Small intestine (tissue), 7 donors: ENCODE data around the gene CARNS1. TPM values are rescaled to one million over a fixed set of nuclear protein-coding genes. Genes with fewer than 3 reads are reported as not detected.
A peak's percentile ranks its signal among the peaks of the same experiment; 100 is the strongest.

ENCODE experiments used
- DNase-seq, 2 donors: peaks; one replicate each; pipeline versions ENCODE4 v3.0.0 to v3.0.0-alpha.2; 2013
- FAIRE-seq: peaks from 2 replicates; lab custom pipeline; 2012; peaks lifted over from hg19 to GRCh38; lab: Jason Lieb, UNC
- H3K27ac ChIP-seq, 3 donors: one replicate each; pipeline ENCODE4 v1.5.1; 2013; ENCODE audit warnings: low read length in 2 of 3, mild to moderate bottlenecking in 2 of 3, control low read depth in 1 of 3, inconsistent platforms in 1 of 3, low read depth in 1 of 3, moderate library complexity in 1 of 3
- H3K27me3 ChIP-seq, 3 donors: one replicate each; pipeline ENCODE4 v1.6.1; 2013; ENCODE audit warnings: low read length in 3 of 3, inconsistent platforms in 1 of 3; ENCODE audit not compliant: control insufficient read depth in 3 of 3, insufficient read depth in 3 of 3
- H3K36me3 ChIP-seq, 3 donors: one replicate each; pipeline ENCODE4 v1.6.1; 2013; ENCODE audit warnings: low read length in 3 of 3, inconsistent platforms in 1 of 3, low read depth in 1 of 3, mild to moderate bottlenecking in 1 of 3, moderate library complexity in 1 of 3; ENCODE audit not compliant: control insufficient read depth in 3 of 3, insufficient read depth in 2 of 3
- H3K4me1 ChIP-seq, 3 donors: one replicate each; pipeline ENCODE4 v1.6.1; 2013; ENCODE audit warnings: low read length in 2 of 3, inconsistent platforms in 1 of 3, low read depth in 1 of 3, mild to moderate bottlenecking in 1 of 3, moderate library complexity in 1 of 3; ENCODE audit not compliant: control insufficient read depth in 3 of 3, insufficient read depth in 2 of 3
- H3K4me3 ChIP-seq, 3 donors: one replicate each; pipeline ENCODE4 v1.5.1; 2013; ENCODE audit warnings: low read length in 3 of 3, control low read depth in 1 of 3, inconsistent platforms in 1 of 3, low read depth in 1 of 3, mild to moderate bottlenecking in 1 of 3, moderate library complexity in 1 of 3
- H3K9me3 ChIP-seq, 2 donors: one replicate each; pipeline ENCODE4 v1.6.1; 2013; ENCODE audit warnings: low read depth in 1 of 2, low read length in 1 of 2; ENCODE audit not compliant: control insufficient read depth in 2 of 2, insufficient read depth in 1 of 2
- WGBS, 3 donors: extraction: QIAGEN DNeasy Blood & Tissue Kit; methylation state at CpG; one replicate each; pipeline ENCODE4 v1.1.7; 2013; 5-methylcytosine and 5-hydroxymethylcytosine counted together
- polyA plus RNA-seq, 4 donors: library from polyadenylated mRNA; stranded (reverse) in 3 of 4; unstranded in 1 of 4; fragments of 200-250 nt in 3 of 4; fragments of 120-200 nt in 1 of 4; gene quantifications; one replicate each; pipeline versions ENCODE4 v1.2.1 to v1.2.3, GENCODE V29; 2013
- donor health status: healthy with polysubstance abuse.
- donor health status: control.
- donor health status: control.
- donor health status: Bipolar disorder and iron deficiency.
- donor health status: healthy.

The CARNS1 gene
- polyA plus RNA-seq, 4 donors: 0.40 to 0.84 TPM; not detected in 2

- WGBS, 3 donors: 53 to 67% (median 64%) methylated on average over 12 of the region's 12 CpGs
- peak overlapping the region in 1 of 3 donors; percentile 9 for H3K4me3 ChIP-seq
- H3K27me3 ChIP-seq: peaks cover 0 to 11% (median 0%) of the 10 kb centered on the region in 3 donors
- no peaks in the 10 kb centered on the region for H3K36me3 ChIP-seq
- DNase-seq: no peak
- H3K27ac ChIP-seq: peak overlapping the region in 2 of 3 donors; percentile 34 to 49
- peaks cover 0 to 25% (median 2%) of the 10 kb centered on the region in 3 donors for H3K4me1 ChIP-seq
- FAIRE-seq: no peak
- H3K9me3 ChIP-seq: no peaks in the 10 kb centered on the region
Measured at GRCh38 chr11:67407688-67408163, 7.8 kb upstream of the CARNS1 start.

- no peak for FAIRE-seq
- Histone ChIP-seq H3K4me3 (no peak overlapping the region), H3K9me3 (no peaks in the 10 kb centered on the region), H3K36me3 (no peaks in the 10 kb centered on the region), H3K4me1 (peaks cover 0 to 24% (median 0%) of the 10 kb centered on the region in 3 donors), H3K27ac (peak overlapping the region in 2 of 3 donors; percentile 34 to 77), H3K27me3 (peaks cover 0 to 11% (median 2%) of the 10 kb centered on the region in 3 donors)
- 59 to 72% (median 66%) methylated on average over 18 of the region's 18 CpGs for whole genome bisulfite sequencing, 3 donors
- DNase-seq: no peak
Measured at GRCh38 chr11:67408437-67409200, 6.9 kb upstream of the CARNS1 start.

GRCh38 chr11:67409261-67409666, 6.2 kb upstream of the CARNS1 start:
- Histone ChIP-seq H3K4me1 (peaks cover 0 to 24% (median 0%) of the 10 kb centered on the region in 3 donors), H3K4me3 (peak overlapping the region in 1 of 3 donors; percentile 38), H3K9me3 (no peaks in the 10 kb centered on the region), H3K27me3 (peaks cover 0 to 12% (median 2%) of the 10 kb centered on the region in 3 donors), H3K36me3 (no peaks in the 10 kb centered on the region), H3K27ac (peak overlapping the region in 1 of 3 donors; percentile 77)
- FAIRE-seq (no peak), DNase-seq (peak in 1 of 2 donors; percentile 61)
- 56 to 67% (median 57%) methylated on average over 17 to 24 of the region's 24 CpGs for WGBS, 3 donors

DNA sequence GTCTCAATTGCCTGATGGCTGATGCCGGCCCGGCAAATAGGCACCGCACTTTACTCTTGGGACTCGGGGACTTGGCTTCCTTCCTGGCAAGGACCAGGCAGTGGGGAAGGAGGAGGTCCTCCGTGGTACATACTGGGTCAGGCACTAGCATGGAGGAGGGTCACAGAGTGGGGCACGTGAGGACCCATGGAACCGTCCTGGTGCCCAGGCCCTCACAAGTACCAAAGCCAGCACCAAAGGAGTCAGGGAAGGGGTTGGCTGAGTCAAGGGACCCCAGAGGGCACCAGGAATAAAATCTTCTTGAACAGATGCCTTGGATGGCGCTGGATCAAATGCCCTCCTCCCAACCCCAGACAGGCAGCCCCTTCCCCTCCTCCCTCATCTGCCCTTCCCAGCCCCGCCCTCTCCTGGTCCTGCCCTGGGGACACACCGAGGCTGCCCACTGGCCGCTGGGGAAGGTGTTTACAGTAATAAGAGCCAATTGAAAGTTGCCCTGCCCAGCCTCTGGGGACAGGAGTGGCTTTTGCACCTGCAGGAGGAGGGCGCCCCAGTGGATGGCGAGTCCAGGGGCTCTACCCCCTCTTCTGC, 5.6 kb upstream of the CARNS1 start:
- 14 to 21% (median 18%) methylated on average over 11 to 13 of the region's 13 CpGs for WGBS, 3 donors
- Histone ChIP-seq H3K27ac (peak overlapping the region in 1 of 3 donors; percentile 77), H3K9me3 (no peaks in the 10 kb centered on the region), H3K36me3 (no peaks in the 10 kb centered on the region), H3K4me1 (peaks cover 0 to 25% (median under 1%) of the 10 kb centered on the region in 3 donors), H3K27me3 (peaks cover 0 to 14% (median 2%) of the 10 kb centered on the region in 3 donors), H3K4me3 (peak overlapping the region in 1 of 3 donors; percentile 38)
- FAIRE-seq: no peak
- DNase-seq: peak; percentile 53 to 63

DNA sequence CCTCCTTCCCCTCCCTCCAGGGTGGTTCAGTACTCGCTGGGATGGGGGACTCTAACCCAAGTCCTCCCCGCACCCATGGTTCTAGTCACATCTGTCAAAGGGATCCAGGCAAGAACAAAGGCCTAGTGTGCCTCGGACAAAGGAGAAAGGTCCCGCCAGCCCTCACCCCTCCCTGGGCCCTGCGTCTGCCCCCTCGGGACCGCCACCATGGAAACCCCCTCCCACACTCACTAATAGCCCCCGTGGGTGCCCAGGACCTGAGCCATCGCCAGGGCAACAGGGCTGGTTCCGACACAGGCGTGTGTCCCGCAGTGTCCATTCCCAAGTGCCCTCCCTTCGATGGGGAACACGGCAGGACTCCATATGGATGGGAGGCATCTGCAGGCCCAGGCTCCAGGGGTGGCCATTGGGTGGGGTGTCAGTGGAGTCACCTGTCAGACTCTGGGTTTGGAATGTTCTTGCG, 5.1 kb upstream of the CARNS1 start:
- Histone ChIP-seq H3K4me3 (no peak overlapping the region), H3K27ac (no peak overlapping the region)
- DNase-seq: no peak

DNA sequence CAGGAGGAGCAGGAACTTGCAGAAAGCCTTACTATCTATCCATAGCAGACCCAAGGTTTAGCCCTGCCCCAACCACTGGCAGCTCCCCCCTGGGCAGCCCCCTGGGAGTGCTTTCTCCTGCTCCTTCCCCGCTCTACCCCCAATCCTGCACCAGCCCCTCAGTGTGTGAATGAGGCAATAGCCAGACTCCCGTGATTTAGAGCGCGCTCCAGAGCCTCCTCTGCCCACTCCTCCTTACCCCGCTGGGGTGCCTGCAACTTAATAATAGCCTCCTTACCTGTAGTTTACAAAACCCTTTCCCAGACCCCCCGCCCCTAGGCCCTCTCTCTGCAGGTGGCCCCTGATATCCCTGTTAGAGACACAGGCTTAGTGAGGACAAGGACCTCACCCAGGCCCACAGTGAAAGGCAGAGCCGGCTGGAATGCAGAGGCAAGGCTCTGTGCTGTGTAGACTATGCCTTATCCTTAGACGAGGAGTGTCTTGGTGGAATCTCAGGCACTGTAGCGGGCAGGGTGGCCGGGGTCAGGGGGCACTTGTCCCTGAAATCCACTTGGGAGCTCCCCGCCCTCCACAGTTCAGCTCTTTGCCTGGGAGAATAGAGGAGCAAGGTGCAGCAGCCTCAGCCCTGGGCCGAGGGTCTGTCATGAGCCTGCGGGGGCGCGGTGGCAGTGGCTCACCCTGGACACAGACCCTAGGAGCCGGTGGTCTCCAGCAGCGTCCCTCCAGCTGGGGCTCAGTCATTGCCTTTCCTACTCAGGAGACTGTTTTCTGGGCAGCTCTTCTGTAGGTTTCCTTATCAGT, 4.3 kb upstream of the CARNS1 start:
- no peak for DNase-seq
- no peak for FAIRE-seq
- WGBS, 3 donors: 68 to 81% (median 76%) methylated on average over 16 to 17 of the region's 17 CpGs
- Histone ChIP-seq H3K9me3 (no peaks in the 10 kb centered on the region), H3K27ac (no peak overlapping the region), H3K27me3 (peaks cover 0 to 18% (median 2%) of the 10 kb centered on the region in 3 donors), H3K4me1 (peaks cover 0 to 21% (median 2%) of the 10 kb centered on the region in 3 donors), H3K4me3 (no peak overlapping the region), H3K36me3 (no peaks in the 10 kb centered on the region)

More for the DNA sequence above, 5.1 kb upstream of the CARNS1 start:
- 50 to 57% (median 53%) methylated on average over 14 to 15 of the region's 15 CpGs for WGBS, 3 donors
- no peaks in the 10 kb centered on the region for H3K36me3 ChIP-seq
- peaks cover 0 to 18% (median 2%) of the 10 kb centered on the region in 3 donors for H3K27me3 ChIP-seq
- no peak for FAIRE-seq
- no peaks in the 10 kb centered on the region for H3K9me3 ChIP-seq
- peaks cover 0 to 24% (median 2%) of the 10 kb centered on the region in 3 donors for H3K4me1 ChIP-seq

DNA sequence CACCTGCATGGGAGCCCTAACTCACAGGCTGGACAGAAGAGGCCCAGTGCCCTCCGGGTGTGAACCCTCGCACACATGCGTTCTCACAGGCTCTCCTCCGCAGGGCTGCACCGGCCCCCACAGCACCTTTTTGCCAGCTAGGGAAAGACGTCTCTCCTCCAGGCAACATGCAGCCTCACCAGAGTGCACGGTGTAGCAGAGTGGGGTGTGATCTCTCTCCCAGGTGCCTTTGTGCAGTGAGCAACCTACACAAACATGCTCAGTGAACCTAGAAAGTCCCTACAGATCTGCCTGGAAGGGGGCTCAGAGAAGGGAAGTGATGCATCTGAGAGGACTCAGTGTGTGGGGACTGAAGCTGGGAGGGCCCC, 3.7 kb upstream of the CARNS1 start:
- Histone ChIP-seq H3K4me3 (no peak overlapping the region), H3K27ac (no peak overlapping the region), H3K27me3 (peaks cover 0 to 18% (median 2%) of the 10 kb centered on the region in 3 donors), H3K4me1 (peaks cover 0 to 21% (median 2%) of the 10 kb centered on the region in 3 donors), H3K9me3 (no peaks in the 10 kb centered on the region), H3K36me3 (no peaks in the 10 kb centered on the region)
- FAIRE-seq: no peak
- no peak for DNase-seq
- WGBS, 3 donors: 30 to 60% (median 50%) methylated on average over 7 of the region's 7 CpGs
